Bronchial epithelial cell (primary cell): ENCODE measurements around the gene FOXF1. TPM values are rescaled to one million over a fixed set of nuclear protein-coding genes. Genes with fewer than 3 reads are reported as not detected.

Source experiments
- DNase-seq: peaks from one replicate; pipeline ENCODE4 v3.0.0-alpha.2; 2010; ENCODE audit warnings: low read depth
- FAIRE-seq: peaks from 2 replicates; lab custom pipeline; 2011; peaks lifted over from hg19 to GRCh38; lab: Jason Lieb, UNC
- H3K27me3 ChIP-seq: 2 replicates; pipeline ENCODE4 v1.5.1; 2011; ENCODE audit warnings: low read length; ENCODE audit not compliant: control insufficient read depth, insufficient read depth
- H3K36me3 ChIP-seq: 2 replicates; pipeline ENCODE4 v1.5.1; 2011; ENCODE audit warnings: low read length; ENCODE audit not compliant: control insufficient read depth, insufficient read depth
- H3K4me3 ChIP-seq: 2 replicates; pipeline ENCODE4 v1.5.1; 2011; ENCODE audit warnings: mild to moderate bottlenecking, low read depth, low read length, control low read depth
- CTCF ChIP-seq: IDR thresholded peaks from 2 replicates; pipeline ENCODE4 v1.5.1; 2011; ENCODE audit warnings: mild to moderate bottlenecking, moderate library complexity, low read length, control low read depth, inconsistent platforms; ENCODE audit not compliant: insufficient read depth, severe bottlenecking
- total RNA-seq: library from RNA; depleted of rRNA; stranded (reverse); fragments of >200 nt; gene quantifications from 2 replicates; pipeline ENCODE4 v1.2.1, GENCODE V29; 2014

Gene FOXF1
- total RNA-seq, 1 donor from 2014 or later = 0.26 TPM

GRCh38 chr16:86476956-86477534 is 33.3 kb upstream of the FOXF1 start:
- DNase-seq (no peak), FAIRE-seq (no peak)
- Histone ChIP-seq H3K36me3 (no peaks in the 10 kb centered on the region), H3K4me3 (no peak overlapping the region), H3K27me3 (no peaks in the 10 kb centered on the region)
- TF ChIP-seq CTCF = no peak

DNA sequence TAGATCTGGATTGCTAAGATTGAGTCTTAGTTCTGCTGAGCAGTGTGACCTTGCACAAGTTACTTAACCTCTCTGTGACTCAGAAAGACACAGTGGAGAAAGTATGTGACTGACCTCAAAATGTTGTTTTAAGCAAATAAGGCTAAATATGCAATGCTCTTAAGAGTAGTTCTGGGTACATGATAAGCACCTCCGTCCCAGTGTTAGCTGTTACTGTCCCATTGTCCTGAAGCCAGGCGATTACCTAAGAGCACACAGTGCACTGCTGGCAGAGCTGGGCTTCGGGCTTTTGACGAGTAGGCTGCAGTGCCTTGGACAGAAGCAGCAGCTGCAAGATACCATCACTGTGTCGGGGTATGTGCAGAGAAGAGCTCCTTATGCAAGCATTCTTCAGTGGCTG is 32.7 kb upstream of the FOXF1 start:
- no peak for TF ChIP-seq CTCF
- FAIRE-seq = no peak
- H3K36me3 ChIP-seq = no peaks in the 10 kb centered on the region
- no peak overlapping the region for H3K4me3 ChIP-seq
- H3K27me3 ChIP-seq = no peaks in the 10 kb centered on the region
- no peak for DNase-seq

DNA sequence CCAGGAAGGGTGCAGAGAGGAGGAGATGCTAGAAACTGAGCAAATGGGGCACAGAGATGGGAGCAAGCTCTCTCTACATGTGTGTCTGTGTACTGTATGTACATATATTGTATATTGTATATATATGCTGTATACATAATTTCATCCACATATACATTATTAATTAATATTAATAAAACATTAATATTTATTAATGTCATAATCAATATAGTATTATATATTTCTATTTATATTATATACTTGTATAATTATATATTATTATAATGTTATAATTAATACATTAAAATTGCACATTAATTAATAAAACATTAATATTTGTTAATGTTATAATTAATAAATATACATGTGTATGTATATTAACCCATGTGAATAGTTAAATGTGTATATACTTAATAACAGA is 31.5 kb upstream of the FOXF1 start:
- TF ChIP-seq CTCF = no peak
- DNase-seq (no peak), FAIRE-seq (no peak)
- Histone ChIP-seq H3K4me3 (no peak overlapping the region), H3K27me3 (no peaks in the 10 kb centered on the region), H3K36me3 (no peaks in the 10 kb centered on the region)

DNA sequence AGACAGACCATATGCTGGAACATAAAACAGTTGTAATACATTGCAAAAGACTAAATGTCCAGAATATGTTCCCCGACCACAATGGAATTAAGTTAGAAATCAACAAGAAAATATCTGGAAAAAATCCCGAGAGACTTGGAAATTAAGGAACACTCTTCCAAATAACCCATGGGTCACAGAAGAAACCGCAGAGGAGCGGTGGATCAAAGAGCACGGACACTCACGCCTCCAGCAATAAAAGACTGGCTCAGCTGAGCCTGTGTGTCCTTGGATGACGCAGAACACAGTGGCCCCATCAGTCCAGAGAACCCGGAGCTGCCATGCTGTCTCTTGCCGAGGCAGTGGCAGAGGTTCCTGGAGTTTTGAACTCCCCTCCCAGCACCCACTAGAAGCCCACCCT is 30.9 kb upstream of the FOXF1 start:
- no peaks in the 10 kb centered on the region for H3K27me3 ChIP-seq
- no peaks in the 10 kb centered on the region for H3K36me3 ChIP-seq
- TF ChIP-seq CTCF = no peak
- no peak overlapping the region for H3K4me3 ChIP-seq
- DNase-seq (no peak), FAIRE-seq (no peak)

- Histone ChIP-seq H3K27me3 (no peaks in the 10 kb centered on the region), H3K4me3 (no peak overlapping the region), H3K36me3 (no peaks in the 10 kb centered on the region)
- no peak for TF ChIP-seq CTCF
- no peak for DNase-seq
- FAIRE-seq = no peak
Measured at GRCh38 chr16:86480444-86480843, 29.9 kb upstream of the FOXF1 start.

- DNase-seq (no peak), FAIRE-seq (no peak)
Measured at GRCh38 chr16:86481607-86482006, 28.7 kb upstream of the FOXF1 start.

More at GRCh38 chr16:86481607-86482006, 28.7 kb upstream of the FOXF1 start:
- H3K36me3 ChIP-seq = no peaks in the 10 kb centered on the region
- TF ChIP-seq CTCF = no peak
- no peak overlapping the region for H3K4me3 ChIP-seq
- H3K27me3 ChIP-seq = no peaks in the 10 kb centered on the region
